Stomach (tissue), 4 donors: Measurements from ENCODE around the gene GALNT17.

Experiments used
- POLR2A ChIP-seq, 4 donors: fragments of 450-650 bp; IDR thresholded peaks; one replicate each; pipeline ENCODE4 v1.6.1; 2016; ENCODE audit warnings: antibody characterized with exemption in 4 of 4, control low read depth in 2 of 4, mild to moderate bottlenecking in 1 of 4, moderate library complexity in 1 of 4
- TF ChIP-seq, protein P1 (sequence below), 7 experiments: fragments of 450-650 bp in 4 of 7; fragments of 200-600 bp in 3 of 7; sonication (generic) in 3 of 7; IDR thresholded peaks; one replicate each; pipeline ENCODE4 v1.5.1; 2016 to 2019; ENCODE audit warnings: antibody characterized with exemption in 7 of 7, control low read depth in 2 of 7, mild to moderate bottlenecking in 1 of 7

- TF ChIP-seq, protein P1, sequence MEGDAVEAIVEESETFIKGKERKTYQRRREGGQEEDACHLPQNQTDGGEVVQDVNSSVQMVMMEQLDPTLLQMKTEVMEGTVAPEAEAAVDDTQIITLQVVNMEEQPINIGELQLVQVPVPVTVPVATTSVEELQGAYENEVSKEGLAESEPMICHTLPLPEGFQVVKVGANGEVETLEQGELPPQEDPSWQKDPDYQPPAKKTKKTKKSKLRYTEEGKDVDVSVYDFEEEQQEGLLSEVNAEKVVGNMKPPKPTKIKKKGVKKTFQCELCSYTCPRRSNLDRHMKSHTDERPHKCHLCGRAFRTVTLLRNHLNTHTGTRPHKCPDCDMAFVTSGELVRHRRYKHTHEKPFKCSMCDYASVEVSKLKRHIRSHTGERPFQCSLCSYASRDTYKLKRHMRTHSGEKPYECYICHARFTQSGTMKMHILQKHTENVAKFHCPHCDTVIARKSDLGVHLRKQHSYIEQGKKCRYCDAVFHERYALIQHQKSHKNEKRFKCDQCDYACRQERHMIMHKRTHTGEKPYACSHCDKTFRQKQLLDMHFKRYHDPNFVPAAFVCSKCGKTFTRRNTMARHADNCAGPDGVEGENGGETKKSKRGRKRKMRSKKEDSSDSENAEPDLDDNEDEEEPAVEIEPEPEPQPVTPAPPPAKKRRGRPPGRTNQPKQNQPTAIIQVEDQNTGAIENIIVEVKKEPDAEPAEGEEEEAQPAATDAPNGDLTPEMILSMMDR (IDR thresholded peaks at IDR 0.05): no peak
- TF ChIP-seq POLR2A (IDR thresholded peaks at IDR 0.05): no peak
Measured at GRCh38 chr7:71753956-71754664, 622.2 kb downstream of the GALNT17 start.
